ENCODE results near the gene ABR. TPM values are rescaled to one million over a fixed set of nuclear protein-coding genes. Genes with fewer than 3 reads are reported as not detected.

The ABR gene
- total and polyA plus RNA-seq, 9 donors, result 25.0 to 94.6 (median 60.2) TPM

DNA sequence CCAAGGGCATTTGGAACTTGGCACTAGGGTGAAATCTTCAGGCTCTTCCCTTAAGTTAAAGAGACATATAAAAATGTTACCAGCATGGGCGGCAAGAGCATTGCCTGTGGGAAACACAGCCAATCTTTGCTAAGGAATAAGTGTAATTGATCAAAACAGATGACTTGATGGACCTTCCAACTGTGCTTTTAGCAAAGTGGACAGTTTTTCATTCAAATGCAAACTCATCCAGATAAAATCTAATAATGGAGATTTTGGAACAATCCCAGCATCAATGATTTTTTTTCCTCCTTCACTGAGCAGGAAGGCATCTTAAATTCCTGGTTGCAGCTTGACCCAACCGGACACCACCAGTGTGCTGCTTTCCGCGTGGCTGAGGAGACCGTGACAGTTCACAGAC, 47.6 kb upstream of the ABR start:
- Histone ChIP-seq H3K36me3 (no peaks in the 10 kb centered on the region), H3K9me3 (no peaks in the 10 kb centered on the region), H3K4me1 (ENCODE audit: insufficient read depth) (peaks cover 3% of the 10 kb centered on the region), H3K27ac (no peak overlapping the region), H3K4me3 (no peak overlapping the region), H3K27me3 (peaks cover 2% of the 10 kb centered on the region)
- intact Hi-C loops (cut with DNase I), result no loop called here
- WGBS, 3 donors, result 64 to 82% (median 78%) methylated on average over 5 of the region's 5 CpGs
- TF ChIP-seq EP300 (IDR thresholded peaks at IDR 0.05) (no peak), POLR2A (IDR thresholded peaks at IDR 0.05) (no peak)
- TF ChIP-seq, protein P1, sequence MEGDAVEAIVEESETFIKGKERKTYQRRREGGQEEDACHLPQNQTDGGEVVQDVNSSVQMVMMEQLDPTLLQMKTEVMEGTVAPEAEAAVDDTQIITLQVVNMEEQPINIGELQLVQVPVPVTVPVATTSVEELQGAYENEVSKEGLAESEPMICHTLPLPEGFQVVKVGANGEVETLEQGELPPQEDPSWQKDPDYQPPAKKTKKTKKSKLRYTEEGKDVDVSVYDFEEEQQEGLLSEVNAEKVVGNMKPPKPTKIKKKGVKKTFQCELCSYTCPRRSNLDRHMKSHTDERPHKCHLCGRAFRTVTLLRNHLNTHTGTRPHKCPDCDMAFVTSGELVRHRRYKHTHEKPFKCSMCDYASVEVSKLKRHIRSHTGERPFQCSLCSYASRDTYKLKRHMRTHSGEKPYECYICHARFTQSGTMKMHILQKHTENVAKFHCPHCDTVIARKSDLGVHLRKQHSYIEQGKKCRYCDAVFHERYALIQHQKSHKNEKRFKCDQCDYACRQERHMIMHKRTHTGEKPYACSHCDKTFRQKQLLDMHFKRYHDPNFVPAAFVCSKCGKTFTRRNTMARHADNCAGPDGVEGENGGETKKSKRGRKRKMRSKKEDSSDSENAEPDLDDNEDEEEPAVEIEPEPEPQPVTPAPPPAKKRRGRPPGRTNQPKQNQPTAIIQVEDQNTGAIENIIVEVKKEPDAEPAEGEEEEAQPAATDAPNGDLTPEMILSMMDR (IDR thresholded peaks at IDR 0.05), result no peak
- no peak for DNase-seq

DNA sequence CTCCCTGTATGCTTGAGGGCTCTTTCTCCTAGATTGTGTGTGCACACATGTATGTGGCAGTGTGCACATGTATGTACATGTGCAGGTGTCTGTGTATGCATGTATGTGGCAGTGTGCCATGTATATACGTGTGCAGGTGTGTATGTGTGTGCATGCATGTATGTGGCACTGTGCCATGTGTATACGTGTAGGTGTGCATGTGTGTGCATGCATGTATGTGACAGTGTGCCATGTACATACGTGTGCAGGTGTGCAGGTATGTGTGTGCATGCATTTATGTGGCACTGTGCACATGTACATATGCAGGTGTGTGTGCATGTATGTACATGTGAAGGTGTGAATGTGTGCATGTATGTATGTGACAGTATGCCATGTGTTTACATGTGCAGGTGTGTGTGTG, 46.5 kb upstream of the ABR start:
- TF ChIP-seq POLR2A (IDR thresholded peaks at IDR 0.05) (no peak), EP300 (IDR thresholded peaks at IDR 0.05) (no peak)
- TF ChIP-seq, protein P1 (IDR thresholded peaks at IDR 0.05), result no peak
- DNase-seq, result no peak
- no peak overlapping the region for H3K4me3 ChIP-seq

DNA sequence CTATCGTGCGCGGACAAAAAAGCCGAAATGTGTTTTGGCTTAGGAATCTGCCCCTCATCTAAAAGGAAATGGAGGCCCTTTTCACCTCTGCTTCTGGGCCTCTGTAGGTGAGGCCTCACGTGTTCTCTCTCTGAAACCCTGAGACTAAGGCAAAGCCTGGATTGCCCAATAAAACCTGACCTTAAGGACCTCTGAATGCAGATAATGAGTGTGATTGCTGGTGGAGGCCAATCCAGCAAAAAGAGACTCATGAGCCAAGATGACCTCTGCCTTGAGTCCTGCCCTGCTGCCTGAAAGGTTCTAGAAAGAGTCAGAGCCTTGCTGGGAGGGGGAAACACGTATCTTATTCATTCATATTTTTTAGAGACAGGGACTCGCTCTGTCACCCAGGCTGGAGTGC, 44.5 kb upstream of the ABR start:
- no peak for DNase-seq
- peaks cover 2% of the 10 kb centered on the region for H3K27me3 ChIP-seq
- no peak overlapping the region for H3K4me3 ChIP-seq
- H3K9me3 ChIP-seq, result no peaks in the 10 kb centered on the region
- TF ChIP-seq EP300 (IDR thresholded peaks at IDR 0.05) (no peak), POLR2A (IDR thresholded peaks at IDR 0.05) (no peak)
- TF ChIP-seq, protein P1 (IDR thresholded peaks at IDR 0.05), result no peak
- WGBS, 3 donors, result 75 to 87% (median 84%) methylated on average over 7 of the region's 7 CpGs
- no peak overlapping the region for H3K27ac ChIP-seq
- H3K4me1 ChIP-seq (ENCODE audit: insufficient read depth), result peaks cover 2% of the 10 kb centered on the region
- intact Hi-C loops (cut with DNase I), result no loop called here
- H3K36me3 ChIP-seq, result no peaks in the 10 kb centered on the region

More for the DNA sequence above, 46.5 kb upstream of the ABR start:
- 69 to 80% (median 72%) methylated on average over 3 of the region's 3 CpGs for WGBS, 3 donors
- Histone ChIP-seq H3K36me3 (no peaks in the 10 kb centered on the region), H3K27me3 (peaks cover 2% of the 10 kb centered on the region), H3K9me3 (no peaks in the 10 kb centered on the region), H3K27ac (no peak overlapping the region), H3K4me1 (ENCODE audit: insufficient read depth) (peaks cover 3% of the 10 kb centered on the region)
- intact Hi-C loops (cut with DNase I), result no loop called here

DNA sequence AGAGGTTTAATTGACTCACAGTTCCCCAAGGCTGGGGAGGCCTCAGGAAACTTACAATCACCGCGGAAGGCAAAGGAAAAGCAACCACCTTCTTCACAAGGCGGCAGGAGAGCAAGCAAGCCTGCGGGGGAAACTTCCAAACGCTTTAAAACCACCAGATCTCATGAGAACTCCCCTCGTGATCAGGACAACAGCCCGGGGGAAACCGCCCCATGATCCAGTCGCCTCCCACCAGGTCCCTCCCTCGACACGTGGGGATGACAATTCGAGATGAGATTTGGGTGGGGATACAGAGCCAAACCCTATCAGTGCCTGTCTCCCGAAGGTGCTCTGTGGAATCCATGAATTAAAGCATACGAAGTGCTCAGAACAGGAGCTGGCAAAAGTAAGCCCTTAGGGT, 43.9 kb upstream of the ABR start:
- H3K4me3 ChIP-seq, result no peak overlapping the region
- H3K36me3 ChIP-seq, result no peaks in the 10 kb centered on the region
- no peak for DNase-seq
- H3K4me1 ChIP-seq (ENCODE audit: insufficient read depth), result peaks cover 1% of the 10 kb centered on the region
- intact Hi-C loops (cut with DNase I), result no loop called here
- TF ChIP-seq, protein P1 (IDR thresholded peaks at IDR 0.05), result no peak
- TF ChIP-seq EP300 (IDR thresholded peaks at IDR 0.05) (no peak), POLR2A (IDR thresholded peaks at IDR 0.05) (no peak)
- WGBS, 3 donors, result 63 to 69% (median 64%) methylated on average over 14 of the region's 14 CpGs
- peaks cover under 1% of the 10 kb centered on the region for H3K27me3 ChIP-seq
- H3K27ac ChIP-seq, result no peak overlapping the region
- H3K9me3 ChIP-seq, result no peaks in the 10 kb centered on the region
